Stimulated activated CD4-positive, alpha-beta T cell treated with anti-CD3 and anti-CD28 coated beads, Interleukin-2, amount 100 ng/mL, for 24 hours (primary cell): ENCODE results near the gene SLC12A8.

Experiments used
- DNase-seq, 2 donors: peaks; one replicate each; pipeline ENCODE4 v3.0.0-alpha.2; 2020

The SLC12A8 gene

GRCh38 chr3:125136966-125137357, 75.6 kb downstream of the SLC12A8 start:
- DNase-seq = no peak

DNA sequence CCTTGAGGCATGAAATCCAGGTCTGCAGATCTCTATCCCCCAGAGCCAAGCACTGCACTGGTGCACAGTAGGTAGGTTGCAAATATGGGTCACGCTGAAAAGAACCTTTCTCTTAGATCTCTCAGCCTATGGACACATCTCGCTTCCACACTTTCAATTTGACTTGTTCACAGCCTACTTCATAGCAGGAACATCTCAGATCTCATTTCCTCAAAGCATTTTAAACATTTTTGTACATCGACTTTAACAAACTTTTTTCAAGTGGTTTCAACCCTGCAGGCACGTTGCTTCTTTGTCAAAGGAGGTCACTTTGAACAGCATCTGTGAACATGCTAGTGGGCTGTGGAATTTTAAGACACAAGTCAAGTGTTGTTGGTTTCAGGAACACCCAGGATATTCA, 76.0 kb downstream of the SLC12A8 start:
- no peak for DNase-seq

DNA sequence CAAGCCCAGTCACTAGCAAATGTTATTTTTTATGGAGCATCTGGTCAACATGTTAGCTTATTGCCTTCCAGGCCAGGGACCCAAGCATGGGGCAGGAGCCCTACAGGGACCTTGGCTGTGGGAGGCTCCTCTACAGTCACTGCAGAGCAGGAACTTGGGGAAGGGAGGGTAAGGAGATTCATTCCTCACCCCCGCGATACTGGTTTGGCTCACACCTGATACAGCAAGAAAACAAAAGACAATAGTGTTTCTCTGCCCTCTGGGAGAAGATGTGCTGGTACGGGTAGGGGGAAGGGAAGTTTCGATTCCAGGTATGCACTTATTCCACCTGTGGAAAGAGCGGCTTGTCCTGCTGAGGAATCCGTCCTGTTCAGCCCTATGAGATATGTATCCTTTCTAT, 77.6 kb downstream of the SLC12A8 start:
- no peak for DNase-seq

- DNase-seq = no peak
These were observed 79.7 kb downstream of the SLC12A8 start for GRCh38 chr3:125132815-125133214.

DNA sequence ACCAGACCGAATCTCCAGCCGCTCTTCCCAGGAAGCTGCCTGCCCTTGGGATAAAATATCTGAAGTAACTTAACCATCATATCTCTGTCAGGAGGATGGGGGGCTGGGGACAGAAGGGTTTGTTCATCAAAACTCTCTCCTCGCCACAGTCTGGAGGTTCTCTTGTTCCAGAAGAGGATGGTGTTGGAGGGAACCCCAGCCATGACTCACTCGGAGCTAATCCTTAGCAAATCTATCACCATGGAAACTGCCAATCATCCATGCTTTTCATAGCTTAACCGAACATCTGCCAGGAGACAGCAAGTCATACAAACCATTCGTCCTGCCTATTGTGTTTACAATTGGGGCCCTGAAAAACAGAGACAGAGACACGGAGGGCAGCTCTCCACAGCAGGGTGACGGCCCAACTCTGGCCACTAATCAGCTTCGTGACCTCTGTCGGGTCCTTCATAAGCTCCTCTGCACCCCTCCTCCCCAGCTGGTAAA, 83.0 kb downstream of the SLC12A8 start:
- DNase-seq = no peak

- DNase-seq = no peak
These were observed 83.6 kb downstream of the SLC12A8 start for GRCh38 chr3:125128861-125129501.

DNA sequence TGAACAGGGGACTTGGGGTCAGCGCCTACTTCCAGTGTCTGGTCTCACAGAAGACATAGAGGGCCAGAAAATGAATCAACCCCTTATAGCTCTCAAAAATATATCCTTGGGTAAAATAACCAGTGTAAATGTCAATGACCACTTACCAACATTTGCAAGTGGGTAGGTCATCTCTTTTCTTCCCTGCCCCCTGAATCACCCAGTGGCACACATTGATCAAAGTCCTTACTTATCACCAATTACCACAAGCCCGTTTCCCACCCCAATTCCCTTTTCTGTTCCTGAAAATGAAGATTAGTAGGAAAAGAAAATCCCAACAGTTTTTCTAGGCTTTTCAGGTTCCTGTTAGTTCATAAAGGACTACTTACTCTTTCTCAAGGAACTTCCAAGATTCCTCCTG, 86.2 kb downstream of the SLC12A8 start:
- no peak for DNase-seq

DNA sequence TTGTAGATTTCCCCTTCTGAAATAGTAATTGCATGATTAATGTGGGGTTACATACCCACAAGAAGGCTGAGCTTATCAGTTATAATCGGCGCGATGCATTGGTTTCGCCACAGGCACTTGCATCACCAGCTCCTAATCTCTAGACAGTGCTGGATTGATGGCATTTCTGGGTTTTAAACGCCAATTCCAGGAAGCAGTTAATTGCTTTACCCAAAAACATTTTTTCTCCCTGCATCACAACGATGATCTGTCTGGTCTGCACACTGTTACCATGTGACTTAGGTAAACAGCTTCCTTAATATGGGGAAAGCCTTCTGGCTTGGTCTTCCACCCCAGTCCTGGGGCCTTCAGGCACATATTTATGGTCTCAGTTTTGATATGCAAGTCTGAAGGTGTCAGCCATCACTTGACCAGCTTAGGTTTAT, 86.7 kb downstream of the SLC12A8 start:
- peak in 1 of 2 donors; percentile 50 for DNase-seq

DNA sequence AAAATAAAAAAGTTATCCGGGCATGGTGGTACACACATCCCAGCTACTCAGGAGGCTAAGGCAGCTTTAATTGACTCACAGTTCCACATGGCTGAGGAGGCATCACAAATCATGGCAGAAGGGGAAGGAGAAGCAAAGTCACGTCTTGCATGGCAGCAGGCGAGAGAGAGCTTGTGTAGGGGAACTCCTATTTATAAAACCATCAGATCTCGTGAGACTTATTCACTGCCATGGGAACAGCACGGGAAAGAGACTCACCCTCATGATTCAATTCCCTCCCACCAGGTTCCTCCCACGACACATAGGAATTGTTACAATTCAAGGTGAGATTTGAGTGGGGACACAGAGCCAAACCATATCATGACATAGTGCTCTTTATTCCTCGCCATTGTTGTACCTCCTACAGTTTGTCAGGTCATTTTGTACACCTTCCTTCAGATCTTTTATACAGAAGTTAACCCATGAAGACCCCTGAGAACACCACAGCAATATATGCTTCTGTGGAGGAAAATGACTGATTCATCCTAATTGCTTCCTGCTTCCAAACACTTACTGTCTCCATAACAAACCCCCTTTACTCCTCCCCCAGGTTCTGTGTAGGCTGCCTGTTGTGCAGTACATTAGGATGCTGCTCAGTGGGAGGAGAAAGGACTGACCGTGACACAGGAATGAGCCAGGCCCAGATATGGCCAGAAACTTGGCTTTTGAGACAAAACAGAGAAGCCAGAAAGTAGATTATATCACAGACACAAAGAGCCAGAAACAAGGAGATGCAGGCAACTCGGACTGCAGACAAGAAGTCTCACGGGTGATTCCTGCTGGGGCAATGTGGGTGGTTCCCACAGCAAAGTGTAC, 88.9 kb downstream of the SLC12A8 start:
- DNase-seq = no peak

DNA sequence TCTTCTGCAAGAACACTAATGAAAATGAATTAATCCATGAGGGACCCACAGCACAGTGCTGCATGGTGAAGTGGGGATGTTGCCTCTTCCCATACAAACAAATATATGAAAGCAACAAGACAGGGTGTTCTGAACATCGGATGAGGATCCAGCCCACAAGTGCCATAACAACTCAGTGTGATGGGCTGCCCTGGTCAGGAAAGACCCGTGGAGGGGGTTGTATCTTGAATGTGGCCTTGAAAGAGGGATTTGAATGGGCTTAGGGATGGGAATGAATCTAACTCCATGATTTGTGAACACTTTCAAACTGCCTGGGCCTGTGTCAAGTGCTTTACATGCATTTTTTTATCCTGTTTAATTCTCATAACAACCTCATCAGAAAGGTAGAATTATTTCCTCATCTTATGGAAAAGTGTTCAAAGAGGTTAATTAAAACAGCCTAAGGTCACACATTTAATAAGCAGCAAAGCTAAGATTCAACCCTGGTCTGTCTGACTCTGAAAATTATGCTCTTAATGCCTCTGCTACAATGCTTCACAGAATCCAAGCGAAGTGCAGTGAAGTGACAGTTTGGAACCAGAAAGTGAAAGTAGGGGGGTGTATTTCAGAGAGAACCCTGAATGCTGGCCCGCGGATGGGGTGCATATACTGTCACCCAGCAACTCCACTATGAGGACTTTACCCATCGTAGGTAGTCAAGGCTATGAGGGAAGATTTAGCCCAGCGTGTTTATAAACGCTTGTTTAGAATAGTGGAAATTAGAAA, 91.1 kb downstream of the SLC12A8 start:
- DNase-seq = peak in 1 of 2 donors; percentile 41

GRCh38 chr3:125120379-125121122, 92.0 kb downstream of the SLC12A8 start:
- no peak for DNase-seq

GRCh38 chr3:125119752-125120378, 92.7 kb downstream of the SLC12A8 start:
- DNase-seq = no peak

- DNase-seq = no peak
These were observed 93.9 kb downstream of the SLC12A8 start for GRCh38 chr3:125118600-125118999.

GRCh38 chr3:125117631-125118191, 94.8 kb downstream of the SLC12A8 start:
- DNase-seq = no peak

- DNase-seq = no peak
These were observed 96.1 kb downstream of the SLC12A8 start for GRCh38 chr3:125116311-125117080.

- no peak for DNase-seq
These were observed 96.9 kb downstream of the SLC12A8 start for GRCh38 chr3:125115640-125116039.

DNA sequence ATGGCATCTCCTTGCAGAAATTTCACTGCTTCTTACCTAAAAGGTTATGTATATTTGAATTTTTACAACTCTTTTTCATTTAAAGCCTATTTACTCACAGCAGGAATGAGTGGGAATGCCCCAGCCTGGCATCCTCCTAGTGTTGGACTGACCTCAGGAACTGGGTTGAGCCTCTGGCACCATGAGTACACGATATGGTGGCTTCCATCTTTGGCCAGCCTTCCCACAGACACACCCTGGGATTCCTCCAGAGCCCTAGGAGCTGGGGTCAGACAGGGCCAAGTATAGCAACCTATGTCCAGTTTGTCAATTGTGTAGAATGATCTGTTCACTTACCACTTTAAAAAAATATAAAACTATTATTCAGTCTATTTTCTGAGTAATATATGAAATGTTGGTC, 99.6 kb downstream of the SLC12A8 start:
- no peak for DNase-seq

DNA sequence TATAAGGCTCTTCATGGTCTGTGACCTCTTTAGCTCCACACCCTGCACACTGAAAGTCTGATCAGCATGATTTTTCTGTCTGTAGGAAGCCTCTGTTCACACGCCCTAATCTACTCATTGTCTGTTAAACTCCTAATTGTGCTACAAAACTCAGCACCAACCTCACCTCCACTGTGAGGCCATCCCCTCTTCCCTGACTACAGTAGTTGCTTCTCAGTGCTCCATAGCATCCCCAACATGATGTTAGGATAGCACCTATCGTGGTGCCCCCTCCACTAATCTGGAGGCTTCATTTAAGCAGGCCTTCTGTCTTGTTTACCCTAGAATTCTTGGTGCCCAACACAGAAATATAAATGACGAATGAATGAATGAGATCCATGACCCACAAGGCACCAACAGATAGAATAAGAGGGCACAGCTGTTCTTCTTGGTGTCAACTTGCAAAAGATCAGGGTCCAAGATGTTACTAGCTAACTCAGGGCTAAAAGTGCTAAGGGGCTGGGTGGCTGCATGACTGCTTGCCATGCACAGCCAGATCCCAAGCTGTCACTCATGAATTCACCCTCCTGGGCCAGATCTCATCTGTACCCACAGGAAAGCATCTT, 101.6 kb downstream of the SLC12A8 start:
- no peak for DNase-seq

DNA sequence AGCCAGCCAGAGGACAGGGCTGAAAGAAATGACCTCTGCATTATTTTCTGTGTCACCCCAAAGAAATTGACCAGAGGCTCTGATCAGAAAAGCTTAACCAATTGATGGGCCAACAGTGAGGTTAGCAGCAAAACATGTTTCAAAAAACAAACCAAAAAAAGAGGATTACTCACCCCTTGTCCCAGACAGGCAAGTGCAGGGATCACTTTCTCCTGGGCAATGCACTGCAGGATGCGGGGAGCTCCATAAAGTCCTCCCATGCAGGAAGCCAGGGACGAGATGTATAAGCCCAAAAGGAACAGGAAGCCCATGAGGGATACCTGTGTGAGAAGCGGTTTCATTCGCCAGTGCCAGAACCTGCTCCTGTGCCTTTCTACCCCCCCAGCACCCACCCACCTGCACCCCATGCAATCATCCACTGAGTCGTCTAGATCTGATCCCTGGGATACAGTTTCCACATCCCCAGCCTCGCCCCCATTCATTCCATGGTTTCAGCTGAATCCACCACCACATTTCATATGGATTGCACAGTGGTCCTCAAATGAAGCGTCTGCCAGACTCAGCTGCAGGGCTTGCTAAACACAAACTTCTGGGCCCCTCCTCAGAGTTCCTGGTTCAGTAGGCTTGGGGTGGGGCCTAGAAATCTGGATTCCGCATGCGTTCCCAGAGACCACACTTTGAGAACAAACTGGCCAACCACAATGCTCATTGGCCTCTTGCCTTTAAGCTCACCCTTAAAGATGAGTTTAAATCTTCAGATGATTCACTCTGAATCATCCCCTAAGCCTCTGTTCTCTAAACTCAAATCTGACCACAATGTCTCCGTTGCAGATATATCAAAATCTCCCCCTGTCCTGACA, 102.3 kb downstream of the SLC12A8 start:
- no peak for DNase-seq

DNA sequence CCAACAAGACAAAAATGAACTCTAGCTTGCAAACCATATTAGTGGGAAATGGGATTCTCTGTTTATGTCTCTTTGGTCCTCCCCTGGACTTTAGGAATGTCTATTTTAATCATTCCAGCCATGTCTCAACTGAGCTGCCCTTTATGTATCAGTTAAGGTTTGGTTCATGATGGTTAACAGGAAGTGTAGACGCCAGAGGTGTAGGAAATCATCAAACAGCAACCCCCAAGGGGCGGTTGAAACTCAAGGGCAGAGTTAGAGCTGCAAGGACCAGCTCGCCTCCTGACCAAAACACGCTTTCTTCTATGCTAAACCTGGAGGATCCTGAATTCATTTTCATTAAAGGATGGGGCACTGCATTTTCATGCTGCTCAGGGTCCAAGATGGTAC, 103.0 kb downstream of the SLC12A8 start:
- DNase-seq = no peak
